Naive thymus-derived CD4-positive, alpha-beta T cell (primary cell): ENCODE data around the gene ACSL3. TPM values are rescaled to one million over a fixed set of nuclear protein-coding genes. Genes with fewer than 3 reads are reported as not detected.
A peak's percentile ranks its signal among the peaks of the same experiment; 100 is the strongest.

Experiments used
- ATAC-seq: fragments of 150-1000 bp; cut with Tn5 transposase; 2 replicates; pipeline ENCODE4 v1.10.0; 2021; ENCODE audit warnings: mild to moderate bottlenecking, moderate library complexity
- CTCF ChIA-PET: fragments of 350-600 bp; sonication (Branson Sonifier 250); formaldehyde crosslinking; loops from one replicate; lab custom pipeline; 2021; ENCODE audit warnings: antibody characterized with exemption; lab: Charles Lee
- POLR2A ChIA-PET: fragments of 350-600 bp; sonication (Branson Sonifier 250); formaldehyde crosslinking; loops from one replicate; lab custom pipeline; 2021; ENCODE audit warnings: antibody characterized with exemption, inconsistent platforms; lab: Charles Lee
- DNase-seq, 9 donors: peaks; one replicate each; pipeline versions ENCODE4 v3.0.0 to v3.0.0-alpha.2; 2020 to 2022; ENCODE audit warnings: mixed read lengths in 1 of 9
- H3K27ac ChIP-seq: one replicate; pipeline ENCODE4 v1.7.0; 2013; ENCODE audit warnings: mild to moderate bottlenecking, low read depth, low read length, moderate library complexity
- H3K27me3 ChIP-seq, 2 donors: one replicate each; pipeline ENCODE4 v1.7.0; 2013; ENCODE audit warnings: low read length in 2 of 2, mild to moderate bottlenecking in 2 of 2, moderate library complexity in 2 of 2; ENCODE audit not compliant: control insufficient read depth in 2 of 2, insufficient read depth in 2 of 2
- H3K36me3 ChIP-seq, 3 experiments: 1 replicate in 2 of 3; 2 replicates in 1 of 3; pipeline ENCODE4 v1.7.0; 2013; ENCODE audit warnings: low read length in 3 of 3, mild to moderate bottlenecking in 3 of 3, moderate library complexity in 1 of 3; ENCODE audit not compliant: insufficient read depth in 3 of 3, control insufficient read depth in 2 of 3
- H3K4me1 ChIP-seq, 2 donors: one replicate each; pipeline ENCODE4 v1.7.0; 2013; ENCODE audit warnings: low read length in 2 of 2, mild to moderate bottlenecking in 2 of 2, moderate library complexity in 1 of 2; ENCODE audit not compliant: control insufficient read depth in 2 of 2, insufficient read depth in 2 of 2
- H3K4me3 ChIP-seq: 2 replicates; pipeline ENCODE4 v1.7.0; 2013; ENCODE audit warnings: mild to moderate bottlenecking, low read length
- H3K9me3 ChIP-seq, 3 experiments: 1 replicate in 2 of 3; 2 replicates in 1 of 3; pipeline ENCODE4 v1.7.0; 2013; ENCODE audit warnings: low read length in 3 of 3; ENCODE audit not compliant: control insufficient read depth in 2 of 3
- H3K27ac Mint-ChIP-seq, 9 donors: one replicate each; pipeline ENCODE4 v1.8.0; 2020 to 2022; ENCODE audit warnings: mixed read lengths in 9 of 9, mild to moderate bottlenecking in 8 of 9, moderate library complexity in 5 of 9, inconsistent platforms in 2 of 9
- H3K27me3 Mint-ChIP-seq, 5 donors: one replicate each; pipeline ENCODE4 v1.8.0; 2021 to 2022; ENCODE audit warnings: mixed read lengths in 5 of 5, mild to moderate bottlenecking in 1 of 5
- H3K36me3 Mint-ChIP-seq, 5 donors: one replicate each; pipeline ENCODE4 v1.8.0; 2020 to 2022; ENCODE audit warnings: mixed read lengths in 5 of 5, mild to moderate bottlenecking in 3 of 5, inconsistent platforms in 1 of 5
- H3K4me1 Mint-ChIP-seq, 7 donors: one replicate each; pipeline ENCODE4 v1.8.0; 2020 to 2022; ENCODE audit warnings: mixed read lengths in 7 of 7, mild to moderate bottlenecking in 3 of 7, inconsistent platforms in 1 of 7
- H3K4me3 Mint-ChIP-seq, 10 donors: one replicate each; pipeline ENCODE4 v1.8.0; 2020 to 2022; ENCODE audit warnings: mild to moderate bottlenecking in 10 of 10, mixed read lengths in 10 of 10, moderate library complexity in 6 of 10, inconsistent platforms in 2 of 10
- H3K9me3 Mint-ChIP-seq, 11 donors: one replicate each; pipeline ENCODE4 v1.8.0; 2020 to 2022; ENCODE audit warnings: mixed read lengths in 11 of 11, mild to moderate bottlenecking in 4 of 11, inconsistent platforms in 1 of 11, moderate library complexity in 1 of 11
- intact Hi-C, 2 donors: fragments of 100-400 bp; cut with micrococcal nuclease; formaldehyde crosslinking; loops; one replicate each; pipeline ENCODE4 v1.15.1; 2023
- polyA plus RNA-seq, 2 donors: library from polyadenylated mRNA; unstranded; fragments of 300-500 nt; fragmentation: Illumina TruSeq; gene quantifications; one replicate each; pipeline ENCODE4 v1.2.3, GENCODE V29; 2021
- total RNA-seq, 6 experiments: library from RNA in 5 of 6; stranded (reverse) in 5 of 6; gene quantifications; 1 replicate in 5 of 6; 2 replicates in 1 of 6; pipeline ENCODE4 v1.2.3 and lab custom pipeline; 2021 to 2026

The ACSL3 gene
- 10 to 100 TPM; 30.3 to 69.6 (median 40.5) TPM for total RNA-seq
- polyA plus RNA-seq = 10 to 100 TPM; 21.7 to 42.5 TPM
- total RNA-seq (lab: John Stamatoyannopoulos, UW) = 76.6 reads per million, percentile 80 among the genes with 10 or more reads in this experiment

- no peaks in the 10 kb centered on the region for H3K9me3 ChIP-seq
- CTCF ChIA-PET = no interaction called here
- POLR2A ChIA-PET = no interaction called here
- peak within 1 kb of the TSS; percentile 90 for H3K27ac ChIP-seq
- peak within 1 kb of the TSS in 8 of 9 donors; percentile 87 to 96 (median 92) for H3K27ac Mint-ChIP-seq
- no peaks in the 10 kb centered on the region for H3K36me3 ChIP-seq
- peaks cover 0 to 1% (median 0%) of the 10 kb centered on the region in 11 donors for H3K9me3 Mint-ChIP-seq
- DNase-seq = peak; percentile 85 to 96 (median 91)
- H3K36me3 Mint-ChIP-seq = peaks cover 0 to 2% (median 0%) of the 10 kb centered on the region in 5 donors
- H3K27me3 ChIP-seq = no peaks in the 10 kb centered on the region
- peak within 1 kb of the TSS in 9 of 10 donors; percentile 62 to 88 (median 79) for H3K4me3 Mint-ChIP-seq
- ATAC-seq = peak; percentile 99
- intact Hi-C loops = loop anchor here (1.0 to 10.0 kb wide), 12 partner anchors 12 to 1726 kb away; partner anchors contain the start of genes CUL3 (in 2 of the 2), FARSB (in 2 of the 2), AP1S3 (in 1 of the 2) and EPHA4 (in 1 of the 2)
- peak within 1 kb of the TSS; percentile 82 for H3K4me3 ChIP-seq
- H3K4me1 ChIP-seq = peaks cover 13 to 20% of the 10 kb centered on the region in 2 donors
- peaks cover 0 to 15% (median 0%) of the 10 kb centered on the region in 5 donors for H3K27me3 Mint-ChIP-seq
- peaks cover 0 to 15% (median 9%) of the 10 kb centered on the region in 7 donors for H3K4me1 Mint-ChIP-seq
Observed at GRCh38 chr2:222860740-222861410, at the start of gene ACSL3. ACSL3 (plus strand) TSS chr2:222861036; CDS start chr2:222908773, 47,737 bp downstream.

- no peak overlapping the region for H3K27ac Mint-ChIP-seq
- Histone ChIP-seq H3K9me3 (no peaks in the 10 kb centered on the region), H3K27me3 (no peaks in the 10 kb centered on the region), H3K27ac (no peak overlapping the region), H3K36me3 (no peaks in the 10 kb centered on the region), H3K4me3 (no peak overlapping the region), H3K4me1 (no peaks in the 10 kb centered on the region)
- ChIA-PET POLR2A (no interaction called here), CTCF (no interaction called here)
- H3K4me3 Mint-ChIP-seq = no peak overlapping the region
- H3K27me3 Mint-ChIP-seq = peaks cover 0 to 6% (median 3%) of the 10 kb centered on the region in 5 donors
- H3K36me3 Mint-ChIP-seq = no peaks in the 10 kb centered on the region
- H3K9me3 Mint-ChIP-seq = no peaks in the 10 kb centered on the region
- no peak for DNase-seq
- no peak for ATAC-seq
- peaks cover 0 to 18% (median 0%) of the 10 kb centered on the region in 7 donors for H3K4me1 Mint-ChIP-seq
- intact Hi-C loops = no loop called here
Observed at GRCh38 chr2:222811828-222812227, 49.0 kb upstream of the ACSL3 start.

DNA sequence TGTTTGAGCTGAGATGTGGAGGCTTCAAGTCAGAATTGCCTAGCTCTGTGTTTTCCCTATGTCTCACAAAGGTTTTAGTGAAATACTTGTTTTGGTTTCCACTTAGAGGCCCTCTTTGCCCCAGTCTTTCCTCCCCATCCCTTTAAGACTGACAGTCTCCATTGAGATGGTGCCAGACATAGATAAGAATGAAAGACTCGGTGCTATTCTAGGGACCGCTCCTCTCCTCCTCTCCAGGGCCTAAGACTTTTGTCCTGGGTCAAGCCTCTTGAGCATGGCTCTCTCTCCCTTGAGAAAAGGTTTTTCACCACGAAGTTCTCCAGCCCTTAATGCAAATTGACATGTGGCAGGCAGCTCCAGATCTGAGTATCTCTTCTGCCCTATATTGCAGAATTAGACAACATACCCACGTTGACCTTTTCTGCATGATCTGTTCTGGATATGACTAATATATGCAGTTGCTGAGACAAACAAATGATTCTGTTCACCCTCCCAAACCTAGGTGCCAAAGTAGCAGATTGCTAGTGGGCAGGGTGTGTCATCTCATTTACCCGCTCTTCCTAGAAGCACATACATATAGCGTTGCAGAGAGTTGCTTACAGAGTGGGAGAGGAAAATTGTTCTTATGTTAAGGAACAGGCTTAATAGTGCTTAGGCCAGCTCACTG is 47.5 kb upstream of the ACSL3 start:
- Histone ChIP-seq H3K4me3 (no peak overlapping the region), H3K27ac (no peak overlapping the region), H3K36me3 (no peaks in the 10 kb centered on the region), H3K4me1 (no peaks in the 10 kb centered on the region), H3K27me3 (no peaks in the 10 kb centered on the region), H3K9me3 (no peaks in the 10 kb centered on the region)
- intact Hi-C loops = no loop called here
- POLR2A ChIA-PET = no interaction called here
- H3K9me3 Mint-ChIP-seq = peaks cover 0 to 6% (median 0%) of the 10 kb centered on the region in 11 donors
- CTCF ChIA-PET = interaction anchor here (0.6 kb wide), 1 partner anchor 125 kb away, joined by 3 read pairs; no protein-coding TSS in a partner anchor
- DNase-seq = peak in 1 of 9 donors; percentile 37
- H3K4me3 Mint-ChIP-seq = peak overlapping the region in 1 of 10 donors; percentile 24
- no peak for ATAC-seq
- H3K36me3 Mint-ChIP-seq = peaks cover 0 to 5% (median 0%) of the 10 kb centered on the region in 5 donors
- H3K4me1 Mint-ChIP-seq = peaks cover 0 to 18% (median 0%) of the 10 kb centered on the region in 7 donors
- H3K27ac Mint-ChIP-seq = peak overlapping the region in 1 of 9 donors; percentile 64
- peaks cover 0 to 3% (median 0%) of the 10 kb centered on the region in 5 donors for H3K27me3 Mint-ChIP-seq

- Histone ChIP-seq H3K36me3 (no peaks in the 10 kb centered on the region), H3K4me1 (no peaks in the 10 kb centered on the region), H3K27me3 (no peaks in the 10 kb centered on the region), H3K4me3 (no peak overlapping the region), H3K27ac (no peak overlapping the region), H3K9me3 (no peaks in the 10 kb centered on the region)
- H3K4me3 Mint-ChIP-seq = no peak overlapping the region
- CTCF ChIA-PET = no interaction called here
- intact Hi-C loops = no loop called here
- POLR2A ChIA-PET = no interaction called here
- DNase-seq = no peak
- H3K27me3 Mint-ChIP-seq = peaks cover 0 to 2% (median 0%) of the 10 kb centered on the region in 5 donors
- ATAC-seq = no peak
- H3K27ac Mint-ChIP-seq = no peak overlapping the region
- H3K36me3 Mint-ChIP-seq = peaks cover 0 to 5% (median 0%) of the 10 kb centered on the region in 5 donors
- H3K4me1 Mint-ChIP-seq = peaks cover 0 to 1% (median 0%) of the 10 kb centered on the region in 7 donors
- peaks cover 0 to 6% (median 0%) of the 10 kb centered on the region in 11 donors for H3K9me3 Mint-ChIP-seq
Observed at GRCh38 chr2:222819722-222820333, 41.0 kb upstream of the ACSL3 start.

DNA sequence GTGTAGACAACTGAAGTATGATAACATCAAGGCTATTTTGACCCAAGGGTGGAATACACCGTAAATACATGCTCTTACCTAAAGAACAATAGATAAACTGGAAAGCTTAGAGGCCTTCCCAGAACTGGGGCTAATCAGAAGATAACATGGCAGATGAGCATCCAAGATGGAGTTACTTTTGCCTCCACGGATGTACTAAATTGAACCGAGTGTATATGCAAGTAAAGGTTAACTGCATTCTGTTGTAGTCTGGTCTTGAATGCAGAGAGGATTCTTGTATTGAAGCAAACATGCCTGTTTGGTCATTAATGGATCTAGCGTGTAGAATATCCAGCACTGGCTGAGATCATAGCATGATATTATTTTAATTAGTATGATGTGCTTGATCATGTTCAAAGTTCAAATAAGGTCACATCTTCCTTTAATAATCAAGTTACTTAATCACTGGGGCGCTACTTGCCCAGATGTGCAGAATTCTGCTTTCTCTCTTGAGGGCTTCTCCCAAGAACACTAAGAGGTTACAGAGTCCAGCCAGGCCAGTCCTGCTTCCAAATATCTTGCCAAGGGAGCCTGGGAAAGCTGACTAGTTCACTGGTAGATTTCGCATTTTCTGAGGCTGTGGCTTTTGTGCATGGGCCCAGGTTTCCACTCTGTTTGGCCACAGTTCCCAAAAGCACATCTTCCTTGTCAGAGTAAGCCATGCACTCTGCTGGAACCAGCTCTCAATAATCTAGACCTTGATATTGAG is 37.5 kb upstream of the ACSL3 start:
- POLR2A ChIA-PET = no interaction called here
- DNase-seq (no peak), ATAC-seq (no peak)
- intact Hi-C loops = no loop called here
- H3K27ac Mint-ChIP-seq = peak overlapping the region in 1 of 9 donors; percentile 1
- H3K4me1 Mint-ChIP-seq = peaks cover 0 to 1% (median 0%) of the 10 kb centered on the region in 7 donors
- Histone ChIP-seq H3K27me3 (no peaks in the 10 kb centered on the region), H3K4me1 (no peaks in the 10 kb centered on the region), H3K27ac (no peak overlapping the region), H3K9me3 (no peaks in the 10 kb centered on the region), H3K36me3 (no peaks in the 10 kb centered on the region), H3K4me3 (no peak overlapping the region)
- H3K4me3 Mint-ChIP-seq = no peak overlapping the region
- no peaks in the 10 kb centered on the region for H3K36me3 Mint-ChIP-seq
- CTCF ChIA-PET = no interaction called here
- no peaks in the 10 kb centered on the region for H3K9me3 Mint-ChIP-seq
- H3K27me3 Mint-ChIP-seq = peaks cover 0 to 8% (median 6%) of the 10 kb centered on the region in 5 donors

DNA sequence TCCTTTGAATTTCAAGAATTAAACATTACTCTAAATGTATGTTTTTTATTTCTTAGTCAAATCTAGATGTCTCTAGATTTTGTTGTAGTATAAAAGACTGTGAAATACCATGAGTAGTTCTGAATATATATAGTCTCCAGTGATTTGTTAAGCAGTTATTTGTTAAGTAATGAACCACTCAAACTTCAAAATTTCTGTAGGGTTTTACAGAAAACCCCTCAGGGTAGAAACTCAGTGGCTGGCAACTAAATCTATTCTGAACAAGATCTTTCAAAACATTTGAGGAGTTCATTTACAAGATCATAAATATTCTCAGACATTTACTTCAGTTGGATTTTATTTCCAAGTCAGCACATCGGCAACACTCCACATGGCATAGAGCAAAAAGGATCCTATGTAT is 35.8 kb upstream of the ACSL3 start:
- Histone ChIP-seq H3K36me3 (no peaks in the 10 kb centered on the region), H3K4me1 (no peaks in the 10 kb centered on the region), H3K4me3 (no peak overlapping the region), H3K9me3 (no peaks in the 10 kb centered on the region), H3K27me3 (no peaks in the 10 kb centered on the region), H3K27ac (no peak overlapping the region)
- H3K36me3 Mint-ChIP-seq = no peaks in the 10 kb centered on the region
- H3K4me1 Mint-ChIP-seq = peaks cover 0 to 3% (median 0%) of the 10 kb centered on the region in 7 donors
- no peaks in the 10 kb centered on the region for H3K9me3 Mint-ChIP-seq
- H3K4me3 Mint-ChIP-seq = no peak overlapping the region
- intact Hi-C loops = no loop called here
- CTCF ChIA-PET = no interaction called here
- H3K27ac Mint-ChIP-seq = no peak overlapping the region
- DNase-seq = no peak
- peaks cover 0 to 13% (median 8%) of the 10 kb centered on the region in 5 donors for H3K27me3 Mint-ChIP-seq
- ATAC-seq = no peak
- POLR2A ChIA-PET = no interaction called here
